Measurements from ENCODE around the gene BID. TPM values are rescaled to one million over a fixed set of nuclear protein-coding genes. Genes with fewer than 3 reads are reported as not detected.

Gene BID
- polyA plus RNA-seq (ENCODE audit: insufficient read length in 10 of 10): 10 to 100 TPM; 16.0 to 26.5 (median 20.0) TPM
- long read RNA-seq, donor 1, transcript BID-215 (6 exons, 2,199 nt): major isoform, 8 of 13 reads
- long read RNA-seq, donor 1, partial matches to known transcripts: 0 of 13 reads
- long read RNA-seq, donor 1, other reads (novel, unspliced or antisense): 0 of 13 reads
- long read RNA-seq, donor 2, transcript BID-215 (6 exons, 2,199 nt): major isoform, 7 of 9 reads
- long read RNA-seq, donor 2, partial matches to known transcripts: 0 of 9 reads
- long read RNA-seq, donor 2, other reads (novel, unspliced or antisense): 0 of 9 reads
- long read RNA-seq, donor 3: 0 reads
- long read RNA-seq, donor 4, partial matches to known transcripts: 0 of 9 reads
- long read RNA-seq, donor 4, other reads (novel, unspliced or antisense): 0 of 9 reads
- long read RNA-seq, donor 5, transcript BID-215 (6 exons, 2,199 nt): major isoform, 8 of 12 reads
- long read RNA-seq, donor 5, partial matches to known transcripts: 0 of 12 reads
- long read RNA-seq, donor 5, other reads (novel, unspliced or antisense): 0 of 12 reads
- long read RNA-seq, donor 6, transcript BID-215 (6 exons, 2,199 nt): major isoform, 6 of 11 reads
- long read RNA-seq, donor 6, partial matches to known transcripts: 0 of 11 reads
- long read RNA-seq, donor 6, other reads (novel, unspliced or antisense): 0 of 11 reads
- long read RNA-seq, donor 7, partial matches to known transcripts: 0 of 7 reads
- long read RNA-seq, donor 7, other reads (novel, unspliced or antisense): 0 of 7 reads
- long read RNA-seq, donor 8, transcript BID-215 (6 exons, 2,199 nt): major isoform, 5 of 9 reads
- long read RNA-seq, donor 8, partial matches to known transcripts: 0 of 9 reads
- long read RNA-seq, donor 8, other reads (novel, unspliced or antisense): 0 of 9 reads
- long read RNA-seq, donor 9, partial matches to known transcripts: 0 of 4 reads
- long read RNA-seq, donor 9, other reads (novel, unspliced or antisense): 0 of 4 reads

- DNase-seq: peak in 1 of 3 donors; percentile 61
Observed at GRCh38 chr22:17774206-17774925, at the start of gene BID. TSS of gene BID (minus strand) at chr22:17774469. CDS start at chr22:17750116, 24,353 bp downstream.

DNA sequence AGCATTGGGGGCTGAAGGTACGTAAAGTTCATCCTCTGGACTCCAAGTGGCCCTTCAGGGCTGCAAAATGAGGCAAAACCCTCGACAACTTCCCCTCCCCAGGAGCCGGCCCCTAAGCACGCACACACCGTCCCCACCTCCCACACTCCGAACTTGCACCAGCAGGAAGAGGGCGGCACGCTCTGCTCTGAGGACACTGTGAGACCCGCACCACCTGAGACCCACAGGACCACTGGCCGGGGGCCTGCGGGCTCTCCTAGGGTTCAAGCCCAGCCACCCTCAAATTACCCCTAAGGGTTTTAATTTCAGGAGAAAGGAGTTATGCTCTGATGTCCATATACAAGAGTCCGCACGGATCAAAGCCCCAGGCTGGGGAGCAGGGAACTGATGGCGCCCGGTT is 49.7 kb upstream of the BID start:
- no peak for DNase-seq

DNA sequence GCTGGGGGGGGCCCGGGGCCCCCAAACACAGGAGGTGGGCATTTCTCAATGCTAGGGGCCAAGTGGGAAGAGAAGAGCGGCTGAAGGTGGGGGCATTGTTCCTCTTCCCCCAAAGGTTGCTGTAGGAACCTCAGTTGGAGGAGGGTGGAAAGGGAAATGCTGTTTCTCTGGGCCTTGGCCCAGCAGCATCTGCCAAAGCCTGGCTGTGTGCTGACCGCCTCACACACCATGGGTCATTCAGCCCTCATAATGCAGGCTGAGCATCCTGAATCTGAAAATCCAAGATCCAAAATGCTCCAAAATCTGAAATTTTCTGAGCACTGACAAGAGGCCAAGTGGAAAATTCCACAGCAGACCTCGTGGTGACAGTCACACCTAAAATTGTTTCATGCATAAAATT is 49.0 kb upstream of the BID start:
- DNase-seq: no peak

DNA sequence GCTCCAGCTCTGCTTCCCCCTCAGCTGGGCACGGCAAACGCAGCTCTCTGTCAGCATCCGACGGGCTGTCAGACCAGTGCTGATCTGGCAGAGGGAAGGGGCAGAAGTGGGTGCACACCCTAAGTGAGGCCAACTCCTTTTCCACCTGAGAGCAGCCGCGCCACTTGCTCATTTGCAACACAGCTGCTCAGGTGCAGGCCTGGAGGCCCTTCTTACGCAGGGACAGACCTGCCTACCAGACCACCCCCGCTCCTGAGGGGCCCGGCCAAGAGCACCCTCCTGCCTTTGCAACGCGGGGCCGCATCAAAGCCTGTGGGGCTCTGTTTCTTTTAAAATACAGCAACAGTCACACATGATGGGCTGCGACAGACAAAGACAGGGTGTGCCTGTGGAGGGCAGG is 47.8 kb upstream of the BID start:
- DNase-seq: no peak

- no peak for DNase-seq
Observed at GRCh38 chr22:17820879-17821439, 46.7 kb upstream of the BID start.

DNA sequence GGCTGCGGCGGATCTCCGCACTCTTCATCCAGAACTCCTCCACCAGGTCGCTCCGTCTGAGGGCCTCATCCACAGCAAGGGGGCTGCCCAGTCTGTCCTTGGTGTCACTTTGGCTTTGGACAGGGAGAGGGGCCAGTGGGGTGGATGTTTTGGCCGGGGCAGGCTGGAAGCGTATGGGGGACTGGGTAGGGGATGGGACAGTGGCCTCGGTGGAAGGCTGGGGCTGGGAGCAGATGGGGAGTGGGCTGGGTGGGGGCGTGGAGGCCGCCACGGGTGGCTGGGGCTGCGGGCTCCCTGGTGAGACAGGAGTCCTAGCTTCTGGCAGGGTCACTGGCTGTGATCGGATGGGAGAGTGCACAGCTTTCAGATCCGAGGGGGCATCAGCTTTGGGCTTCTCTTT is 44.4 kb upstream of the BID start:
- DNase-seq: no peak

- no peak for DNase-seq
Observed at GRCh38 chr22:17818180-17818579, 43.9 kb upstream of the BID start.

- no peak for DNase-seq
Observed at GRCh38 chr22:17817511-17818065, 43.3 kb upstream of the BID start.

DNA sequence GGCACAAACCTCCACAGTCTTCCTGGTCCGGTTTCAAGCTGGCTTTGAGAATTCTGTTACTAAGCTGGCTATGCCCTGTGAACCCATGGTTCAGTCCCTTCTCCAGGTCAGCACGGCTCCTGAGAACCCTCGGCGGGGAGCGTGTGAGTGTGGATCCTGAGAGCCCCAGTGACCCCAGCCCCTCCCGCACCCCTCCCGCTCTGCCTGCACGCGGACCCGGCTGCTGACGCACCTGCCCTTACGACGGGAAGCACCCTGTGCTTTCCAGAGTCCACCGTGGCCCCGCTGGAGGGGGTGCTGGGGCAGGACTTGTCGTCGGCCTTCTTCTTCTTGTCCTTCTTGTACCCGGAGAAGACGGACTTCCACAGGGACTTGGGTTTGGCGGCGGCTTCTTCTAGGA is 42.8 kb upstream of the BID start:
- DNase-seq: no peak

GRCh38 chr22:17816649-17817048 is 42.4 kb upstream of the BID start:
- DNase-seq: no peak

DNA sequence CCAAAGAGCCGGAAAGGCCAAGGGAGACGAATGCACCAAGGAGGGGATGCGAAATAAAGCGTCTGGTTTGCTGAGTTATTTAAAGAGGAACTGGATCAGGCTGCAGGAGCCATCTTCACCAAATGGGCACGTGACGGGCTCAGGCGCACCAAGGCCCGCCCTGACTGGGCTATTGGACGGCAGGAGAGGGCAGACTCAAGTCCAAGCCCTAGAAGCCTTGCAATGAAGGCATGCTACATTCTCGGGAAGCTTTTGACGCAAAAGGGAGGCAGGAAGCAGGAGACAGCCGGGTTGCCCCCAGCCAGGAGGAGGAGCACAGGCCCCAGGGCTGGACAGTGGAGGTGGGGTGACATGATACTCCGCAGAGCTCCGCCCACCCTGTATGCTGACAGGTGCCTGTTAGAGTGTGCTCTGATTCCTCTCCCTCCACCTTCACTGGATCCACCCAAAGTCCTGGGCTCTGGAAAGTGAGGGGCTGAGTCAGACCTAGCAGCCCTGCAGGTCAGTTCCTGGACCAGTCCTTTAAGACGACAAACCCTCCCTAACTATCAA is 41.5 kb upstream of the BID start:
- no peak for DNase-seq

GRCh38 chr22:17814830-17815229 is 40.6 kb upstream of the BID start:
- no peak for DNase-seq

DNA sequence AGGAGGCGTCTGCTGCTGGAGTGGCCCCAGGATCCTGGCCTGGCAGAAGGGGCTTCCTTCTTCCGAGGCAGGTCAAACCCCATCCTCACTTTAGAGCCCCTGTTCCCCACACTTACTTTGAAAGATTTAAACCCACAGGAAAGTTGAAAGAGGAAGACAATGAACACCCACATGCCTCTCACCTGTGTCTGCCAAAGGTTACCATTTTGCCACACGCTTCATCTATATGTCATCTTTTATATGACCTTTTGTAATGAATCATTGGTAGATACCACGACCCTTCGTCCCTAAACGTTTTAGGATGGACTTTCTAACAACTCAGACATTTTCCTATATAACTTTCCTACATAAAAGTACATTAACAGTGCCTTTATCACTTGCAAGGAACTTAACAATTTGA is 39.8 kb upstream of the BID start:
- no peak for DNase-seq

DNA sequence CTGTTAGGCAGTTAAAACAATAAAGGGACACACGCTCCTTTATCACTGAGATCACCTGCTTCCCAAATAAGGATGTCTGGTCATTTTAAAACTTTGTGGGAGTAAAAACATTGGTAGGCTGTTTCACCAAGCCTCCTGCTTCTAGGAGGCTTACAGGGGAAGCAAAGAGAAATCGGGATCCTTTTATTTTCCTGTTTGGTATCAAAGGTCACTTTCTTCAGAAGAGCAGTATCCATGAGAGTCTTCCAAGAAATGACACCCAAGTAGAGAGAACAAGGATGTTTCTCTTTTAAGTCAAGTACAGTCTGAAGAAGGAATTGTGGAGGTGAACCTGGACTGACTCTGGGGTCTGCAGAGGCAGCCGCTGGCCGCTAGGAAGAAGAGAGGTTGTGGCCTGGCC is 36.9 kb upstream of the BID start:
- no peak for DNase-seq

GRCh38 chr22:17810570-17811116 is 36.4 kb upstream of the BID start:
- DNase-seq: no peak

- DNase-seq: peak in 1 of 3 donors; percentile 31
Observed at GRCh38 chr22:17808693-17809403, 34.6 kb upstream of the BID start.

GRCh38 chr22:17807578-17808410 is 33.5 kb upstream of the BID start:
- peak in 2 of 3 donors; percentile 29 to 47 for DNase-seq

GRCh38 chr22:17807086-17807485 is 32.8 kb upstream of the BID start:
- DNase-seq: no peak

DNA sequence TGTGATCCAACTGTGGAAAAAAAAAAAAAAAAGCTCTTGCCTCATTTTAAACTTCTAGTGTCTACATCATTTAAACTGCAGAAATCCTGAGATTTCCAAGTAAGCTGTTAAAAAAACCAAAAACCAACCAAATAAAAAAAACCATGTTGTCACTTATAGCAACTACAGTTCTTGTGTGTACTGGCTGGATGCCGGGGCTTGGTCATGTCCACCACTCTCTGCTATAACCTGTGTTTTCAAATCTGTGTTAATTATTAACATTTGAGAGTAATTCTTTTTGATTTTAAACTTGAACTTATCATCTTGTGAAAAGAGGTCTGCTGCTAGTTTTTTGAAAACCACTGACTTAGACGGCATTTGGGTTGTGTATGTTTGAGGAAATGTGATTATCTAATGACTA is 32.2 kb upstream of the BID start:
- no peak for DNase-seq

All from muscle of back (tissue), 13 donors.